ENCODE data around the gene ADAMTS15.

DNA sequence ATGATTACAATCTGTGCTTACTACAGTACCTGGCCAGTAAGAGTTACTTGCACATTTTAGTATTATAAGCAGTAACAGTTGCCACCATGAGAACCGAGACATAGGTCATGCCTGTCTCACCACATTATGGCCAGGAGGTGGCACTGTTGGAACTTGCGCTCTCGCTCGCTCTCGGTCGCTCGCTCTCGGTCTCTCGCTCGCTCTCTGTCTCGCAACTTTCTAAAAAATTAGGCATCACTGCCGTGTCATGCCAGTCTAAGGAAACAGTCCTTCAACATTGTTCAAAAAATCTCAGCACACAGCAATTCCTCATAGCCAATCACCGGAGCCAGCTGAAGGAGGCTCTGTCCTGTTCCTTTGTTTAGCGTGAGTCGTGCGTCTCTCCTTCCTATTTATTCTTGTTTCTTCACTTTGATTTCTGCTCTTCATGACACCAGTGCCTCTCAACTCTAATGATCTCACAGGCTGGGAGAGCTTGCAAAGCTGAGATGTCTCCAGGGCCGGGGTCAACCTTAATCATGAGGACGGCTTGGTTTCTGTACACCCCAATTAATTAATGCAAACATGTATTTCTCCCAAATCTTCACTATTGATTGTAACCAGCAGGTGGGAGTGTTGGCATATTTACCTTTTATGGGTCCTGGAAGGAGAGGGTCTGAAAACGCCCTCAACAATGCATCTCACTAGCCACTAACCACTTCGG lies 13.8 kb upstream of the ADAMTS15 start:
- TF ChIP-seq POLR2A (IDR thresholded peaks at IDR 0.05), result no peak
- TF ChIP-seq, protein P1, sequence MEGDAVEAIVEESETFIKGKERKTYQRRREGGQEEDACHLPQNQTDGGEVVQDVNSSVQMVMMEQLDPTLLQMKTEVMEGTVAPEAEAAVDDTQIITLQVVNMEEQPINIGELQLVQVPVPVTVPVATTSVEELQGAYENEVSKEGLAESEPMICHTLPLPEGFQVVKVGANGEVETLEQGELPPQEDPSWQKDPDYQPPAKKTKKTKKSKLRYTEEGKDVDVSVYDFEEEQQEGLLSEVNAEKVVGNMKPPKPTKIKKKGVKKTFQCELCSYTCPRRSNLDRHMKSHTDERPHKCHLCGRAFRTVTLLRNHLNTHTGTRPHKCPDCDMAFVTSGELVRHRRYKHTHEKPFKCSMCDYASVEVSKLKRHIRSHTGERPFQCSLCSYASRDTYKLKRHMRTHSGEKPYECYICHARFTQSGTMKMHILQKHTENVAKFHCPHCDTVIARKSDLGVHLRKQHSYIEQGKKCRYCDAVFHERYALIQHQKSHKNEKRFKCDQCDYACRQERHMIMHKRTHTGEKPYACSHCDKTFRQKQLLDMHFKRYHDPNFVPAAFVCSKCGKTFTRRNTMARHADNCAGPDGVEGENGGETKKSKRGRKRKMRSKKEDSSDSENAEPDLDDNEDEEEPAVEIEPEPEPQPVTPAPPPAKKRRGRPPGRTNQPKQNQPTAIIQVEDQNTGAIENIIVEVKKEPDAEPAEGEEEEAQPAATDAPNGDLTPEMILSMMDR (IDR thresholded peaks at IDR 0.05), result peak; percentile 81 to 91 (median 86)

All from tibial nerve (tissue), 3 donors.